ENCODE results near the gene KCNH6. TPM values are rescaled to one million over a fixed set of nuclear protein-coding genes. Genes with fewer than 3 reads are reported as not detected.

Gene KCNH6
- total RNA-seq, 2 experiments from 2014 or later, result not detected

DNA sequence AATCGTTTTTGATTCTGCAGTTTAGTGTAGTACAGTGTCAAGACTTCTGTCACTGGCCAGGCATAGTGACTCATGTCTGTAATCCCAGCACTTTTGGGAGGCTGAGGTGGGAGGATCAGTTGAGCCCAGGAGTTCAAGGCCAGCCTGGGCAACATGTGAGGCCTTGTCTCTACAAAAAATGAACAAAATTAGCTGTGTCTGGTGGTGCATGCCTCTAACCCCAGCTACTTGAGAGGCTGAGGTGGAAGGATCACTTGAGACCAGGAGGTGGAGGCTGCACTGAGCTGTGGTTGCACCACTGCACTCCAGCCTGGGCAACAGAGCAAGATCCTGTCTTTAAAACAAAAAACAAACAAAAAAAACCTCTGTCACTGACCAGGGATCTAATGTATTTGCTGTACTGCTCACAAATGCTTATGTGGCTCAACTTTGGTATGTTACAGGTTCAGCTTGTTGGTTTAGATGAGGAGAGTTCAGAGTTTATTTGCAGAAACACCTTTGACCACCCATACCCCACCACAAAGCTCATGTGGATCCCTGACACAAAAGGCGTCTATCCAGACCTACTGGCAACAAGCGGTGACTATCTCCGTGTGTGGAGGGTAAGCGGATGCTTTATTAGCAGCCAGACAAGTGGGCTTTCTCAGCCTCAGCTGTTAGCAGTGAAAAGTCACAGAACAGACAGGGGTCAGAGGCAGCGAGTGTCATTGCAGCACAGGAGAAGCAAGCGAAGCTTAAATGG lies 55.0 kb downstream of the KCNH6 start:
- Mint-ChIP-seq H3K4me3 (no peak overlapping the region), H3K9me3 (no peaks in the 10 kb centered on the region), H3K27me3 (no peaks in the 10 kb centered on the region), H3K36me3 (ENCODE audit: low read depth) (peaks cover 76% of the 10 kb centered on the region), H3K27ac (no peak overlapping the region), H3K4me1 (ENCODE audit: low read depth) (peaks cover 33% of the 10 kb centered on the region)
- H3K27me3 ChIP-seq (ENCODE audit: control insufficient read depth in 1 of 2, insufficient read depth in 2 of 2, low read length in 2 of 2), result no peaks in the 10 kb centered on the region
- TF ChIP-seq, protein P1, sequence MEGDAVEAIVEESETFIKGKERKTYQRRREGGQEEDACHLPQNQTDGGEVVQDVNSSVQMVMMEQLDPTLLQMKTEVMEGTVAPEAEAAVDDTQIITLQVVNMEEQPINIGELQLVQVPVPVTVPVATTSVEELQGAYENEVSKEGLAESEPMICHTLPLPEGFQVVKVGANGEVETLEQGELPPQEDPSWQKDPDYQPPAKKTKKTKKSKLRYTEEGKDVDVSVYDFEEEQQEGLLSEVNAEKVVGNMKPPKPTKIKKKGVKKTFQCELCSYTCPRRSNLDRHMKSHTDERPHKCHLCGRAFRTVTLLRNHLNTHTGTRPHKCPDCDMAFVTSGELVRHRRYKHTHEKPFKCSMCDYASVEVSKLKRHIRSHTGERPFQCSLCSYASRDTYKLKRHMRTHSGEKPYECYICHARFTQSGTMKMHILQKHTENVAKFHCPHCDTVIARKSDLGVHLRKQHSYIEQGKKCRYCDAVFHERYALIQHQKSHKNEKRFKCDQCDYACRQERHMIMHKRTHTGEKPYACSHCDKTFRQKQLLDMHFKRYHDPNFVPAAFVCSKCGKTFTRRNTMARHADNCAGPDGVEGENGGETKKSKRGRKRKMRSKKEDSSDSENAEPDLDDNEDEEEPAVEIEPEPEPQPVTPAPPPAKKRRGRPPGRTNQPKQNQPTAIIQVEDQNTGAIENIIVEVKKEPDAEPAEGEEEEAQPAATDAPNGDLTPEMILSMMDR (IDR thresholded peaks at IDR 0.05), result no peak
- H3K36me3 ChIP-seq (ENCODE audit: insufficient read depth, low read length), result peaks cover 56% of the 10 kb centered on the region
- no peak for DNase-seq
- POLR2A ChIA-PET, result no interaction called here
- H3K27ac ChIP-seq (ENCODE audit: low read depth in 1 of 2, low read length in 2 of 2), result no peak overlapping the region
- no peak overlapping the region for H3K4me3 ChIP-seq (ENCODE audit: low read length)
- intact Hi-C loops (cut with DNase I, micrococcal nuclease), result no loop called here
- CTCF ChIA-PET, result no interaction called here
- H3K4me1 ChIP-seq (ENCODE audit: insufficient read depth, low read length), result peaks cover 2% of the 10 kb centered on the region
- H3K9me3 ChIP-seq (ENCODE audit: control insufficient read depth in 1 of 2, insufficient read depth in 1 of 2, low read length in 2 of 2), result no peaks in the 10 kb centered on the region
- no peak for ATAC-seq (ENCODE audit: poor library complexity)

DNA sequence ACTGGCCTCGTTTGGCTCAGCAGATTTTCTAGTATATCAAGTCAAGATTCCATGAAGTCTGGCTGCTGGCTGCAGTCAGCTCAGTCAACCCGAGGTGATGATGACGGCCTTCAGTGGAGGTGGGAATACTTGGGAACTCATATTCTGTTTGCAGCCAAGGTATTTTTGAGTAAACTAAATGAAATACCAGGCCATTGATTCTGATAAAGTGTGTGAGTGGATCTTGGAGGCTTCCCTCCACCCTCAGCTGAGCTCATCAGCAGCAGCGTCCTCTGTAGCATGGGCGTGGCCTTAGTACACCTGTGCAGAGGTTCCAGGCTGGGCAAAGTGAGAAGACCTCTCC lies 55.6 kb downstream of the KCNH6 start:
- TF ChIP-seq, protein P1 (IDR thresholded peaks at IDR 0.05), result no peak
- intact Hi-C loops (cut with DNase I, micrococcal nuclease), result no loop called here
- Histone ChIP-seq H3K36me3 (ENCODE audit: insufficient read depth, low read length) (peaks cover 62% of the 10 kb centered on the region), H3K27me3 (ENCODE audit: control insufficient read depth in 1 of 2, insufficient read depth in 2 of 2, low read length in 2 of 2) (no peaks in the 10 kb centered on the region), H3K4me1 (ENCODE audit: insufficient read depth, low read length) (peaks cover 2% of the 10 kb centered on the region), H3K4me3 (ENCODE audit: low read length) (no peak overlapping the region), H3K9me3 (ENCODE audit: control insufficient read depth in 1 of 2, insufficient read depth in 1 of 2, low read length in 2 of 2) (no peaks in the 10 kb centered on the region), H3K27ac (ENCODE audit: low read depth in 1 of 2, low read length in 2 of 2) (no peak overlapping the region)
- Mint-ChIP-seq H3K4me1 (ENCODE audit: low read depth) (peaks cover 36% of the 10 kb centered on the region), H3K27ac (no peak overlapping the region), H3K9me3 (no peaks in the 10 kb centered on the region), H3K27me3 (no peaks in the 10 kb centered on the region), H3K36me3 (ENCODE audit: low read depth) (peaks cover 81% of the 10 kb centered on the region), H3K4me3 (no peak overlapping the region)
- ATAC-seq (ENCODE audit: poor library complexity) (no peak), DNase-seq (no peak)
- CTCF ChIA-PET, result no interaction called here
- POLR2A ChIA-PET, result no interaction called here

DNA sequence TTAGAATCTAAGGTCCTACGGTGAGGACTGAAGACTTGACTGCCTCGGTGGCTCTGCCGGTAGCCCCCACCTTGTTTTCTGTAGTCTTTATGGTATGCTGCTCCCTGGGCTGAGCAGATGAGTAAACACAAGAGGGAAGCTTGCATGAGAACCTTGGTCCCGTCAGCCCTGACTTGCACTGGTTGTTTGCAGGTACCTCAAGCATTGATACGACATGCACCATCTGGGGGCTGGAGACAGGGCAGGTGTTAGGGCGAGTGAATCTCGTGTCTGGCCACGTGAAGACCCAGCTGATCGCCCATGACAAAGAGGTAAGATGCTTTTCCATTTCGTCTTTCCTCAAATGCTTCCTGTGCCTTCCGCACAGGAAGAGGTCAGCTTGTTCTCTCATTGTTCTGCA lies 56.5 kb downstream of the KCNH6 start:
- H3K4me3 ChIP-seq (ENCODE audit: low read length), result no peak overlapping the region
- H3K9me3 ChIP-seq (ENCODE audit: control insufficient read depth in 1 of 2, insufficient read depth in 1 of 2, low read length in 2 of 2), result no peaks in the 10 kb centered on the region
- H3K36me3 Mint-ChIP-seq (ENCODE audit: low read depth), result peaks cover 84% of the 10 kb centered on the region
- intact Hi-C loops (cut with DNase I, micrococcal nuclease), result no loop called here
- no peak overlapping the region for H3K4me3 Mint-ChIP-seq
- ATAC-seq (ENCODE audit: poor library complexity), result no peak
- ChIA-PET POLR2A (no interaction called here), CTCF (interaction anchor here (0.7 kb wide), 1 partner anchor 115 kb away, joined by 3 read pairs; no protein-coding TSS in a partner anchor)
- no peaks in the 10 kb centered on the region for H3K9me3 Mint-ChIP-seq
- H3K27me3 Mint-ChIP-seq, result no peaks in the 10 kb centered on the region
- DNase-seq, result no peak
- H3K27ac Mint-ChIP-seq, result peak overlapping the region; percentile 39
- H3K36me3 ChIP-seq (ENCODE audit: insufficient read depth, low read length), result peaks cover 64% of the 10 kb centered on the region
- peaks cover 30% of the 10 kb centered on the region for H3K4me1 Mint-ChIP-seq (ENCODE audit: low read depth)
- TF ChIP-seq, protein P1 (IDR thresholded peaks at IDR 0.05), result no peak
- H3K27me3 ChIP-seq (ENCODE audit: control insufficient read depth in 1 of 2, insufficient read depth in 2 of 2, low read length in 2 of 2), result no peaks in the 10 kb centered on the region
- peaks cover 8% of the 10 kb centered on the region for H3K4me1 ChIP-seq (ENCODE audit: insufficient read depth, low read length)
- H3K27ac ChIP-seq (ENCODE audit: low read depth in 1 of 2, low read length in 2 of 2), result no peak overlapping the region

Measured in CD4-positive, alpha-beta T cell (primary cell).